PC-9 (cell line): ENCODE data around the gene PIGC. TPM values are rescaled to one million over a fixed set of nuclear protein-coding genes. Genes with fewer than 3 reads are reported as not detected.

Experiments
- BruUV-seq: library from RNA; stranded (reverse); fragments of 400-500 nt; replicated peaks from 2 replicates; lab custom pipeline; 2021; lab: Mats Ljungman, UMichigan
- CTCF ChIA-PET: fragments of 300-600 bp; sonication (Branson Sonifier 250); formaldehyde crosslinking; loops from one replicate; lab custom pipeline; 2022; ENCODE audit warnings: antibody characterized with exemption; lab: Charles Lee
- POLR2A ChIA-PET: fragments of 300-600 bp; sonication (Branson Sonifier 250); formaldehyde crosslinking; loops from one replicate; lab custom pipeline; 2022; ENCODE audit warnings: antibody characterized with exemption; ENCODE audit not compliant: unreplicated experiment; lab: Charles Lee
- DNase-seq, 2 experiments: peaks; one replicate each; pipeline versions ENCODE4 v3.0.0 to v3.0.0-alpha.2; 2015 to 2022; ENCODE audit warnings: mixed read lengths in 1 of 2
- H2AFZ ChIP-seq: fragments of 200-600 bp; sonication (generic); 2 replicates; pipeline ENCODE4 v1.8.1; 2017; ENCODE audit warnings: antibody characterized with exemption
- H3F3A ChIP-seq: fragments of 200-600 bp; sonication (generic); 2 replicates; pipeline ENCODE4 v1.8.1; 2017; ENCODE audit warnings: antibody characterized with exemption, mild to moderate bottlenecking, low read depth; ENCODE audit not compliant: insufficient read depth
- H3K27ac ChIP-seq: fragments of 200-600 bp; sonication (generic); 2 replicates; pipeline ENCODE4 v1.6.1; 2016; ENCODE audit warnings: mixed run types
- H3K27me3 ChIP-seq: fragments of 200-600 bp; sonication (generic); 2 replicates; pipeline ENCODE4 v1.6.1; 2016; ENCODE audit warnings: low read depth, mixed run types; ENCODE audit not compliant: insufficient read depth
- H3K36me3 ChIP-seq: fragments of 200-600 bp; sonication (generic); 2 replicates; pipeline ENCODE4 v1.6.1; 2016; ENCODE audit warnings: low read depth, mixed run types
- H3K4me1 ChIP-seq: fragments of 200-600 bp; sonication (generic); replicated peaks from 2 replicates; pipeline ENCODE4 v1.6.1; 2016; ENCODE audit warnings: mixed run types; ENCODE audit not compliant: insufficient read depth
- H3K4me2 ChIP-seq: fragments of 200-600 bp; sonication (generic); 2 replicates; pipeline ENCODE4 v1.6.1; 2017; ENCODE audit warnings: mixed run types
- H3K4me3 ChIP-seq: fragments of 200-600 bp; sonication (generic); 2 replicates; pipeline ENCODE4 v1.6.1; 2016; ENCODE audit warnings: mixed run types
- H3K79me2 ChIP-seq: fragments of 200-600 bp; sonication (generic); 2 replicates; pipeline ENCODE4 v1.6.1; 2017; ENCODE audit warnings: low read depth, mixed run types
- H3K9me2 ChIP-seq: fragments of 200-600 bp; sonication (generic); 2 replicates; pipeline ENCODE4 v1.8.1; 2017; ENCODE audit warnings: mild to moderate bottlenecking; ENCODE audit not compliant: insufficient read depth
- H3K9me3 ChIP-seq: fragments of 200-600 bp; sonication (generic); 2 replicates; pipeline ENCODE4 v1.8.1; 2016; ENCODE audit warnings: low read depth; ENCODE audit not compliant: insufficient read depth
- H4K20me1 ChIP-seq: fragments of 200-600 bp; sonication (generic); 2 replicates; pipeline ENCODE4 v1.8.1; 2017; ENCODE audit not compliant: insufficient read depth
- CTCF ChIP-seq: fragments of 200-600 bp; sonication (generic); conservative IDR thresholded peaks from 2 replicates; pipeline ENCODE4 v1.6.1; 2017; ENCODE audit warnings: mixed run types, antibody characterized with exemption, mild to moderate bottlenecking, moderate library complexity
- EZH2 ChIP-seq: fragments of 200-600 bp; sonication (generic); IDR thresholded peaks from 2 replicates; pipeline ENCODE4 v1.8.0; 2017; ENCODE audit warnings: antibody characterized with exemption, low read depth
- intact Hi-C: fragments of 100-400 bp; cut with micrococcal nuclease; formaldehyde crosslinking; loops from one replicate; pipeline ENCODE4 v1.10.0; 2022; ENCODE audit not compliant: unreplicated experiment
- total RNA-seq: library from RNA; stranded (reverse); gene quantifications from 2 replicates; pipeline ENCODE4 v1.2.3, GENCODE V29; 2021

The PIGC gene
- total RNA-seq, 1 experiment from 2014 or later, result 26.5 TPM

- CTCF ChIA-PET, result no interaction called here
- no peaks in the 10 kb centered on the region for H3K36me3 ChIP-seq
- peaks cover 20% of the 10 kb centered on the region for H3F3A ChIP-seq
- H3K27ac ChIP-seq, result no peak overlapping the region; the same call in 1 of the 2 replicates
- no peaks in the 10 kb centered on the region for H3K9me3 ChIP-seq
- BruUV-seq, result no TSS peak
- peaks cover 20% of the 10 kb centered on the region for H3K4me1 ChIP-seq
- DNase-seq, result peak in 1 of 2 experiments; percentile 75
- no peak overlapping the region for H3K4me3 ChIP-seq
- H4K20me1 ChIP-seq, result no peaks in the 10 kb centered on the region
- peak overlapping the region; percentile 29 for H3K4me2 ChIP-seq
- no peaks in the 10 kb centered on the region for H3K9me2 ChIP-seq
- H3K27me3 ChIP-seq, result no peaks in the 10 kb centered on the region
- POLR2A ChIA-PET, result interaction anchor here (0.7 kb wide), 1 partner anchor 695 kb away, joined by 5 read pairs; no protein-coding TSS in a partner anchor
- intact Hi-C loops, result no loop called here
- TF ChIP-seq EZH2, result no peak
- no peak for TF ChIP-seq CTCF
- no peak overlapping the region for H2AFZ ChIP-seq
- H3K79me2 ChIP-seq, result no peaks in the 10 kb centered on the region
Measured at GRCh38 chr1:172460887-172461315, 17.0 kb upstream of the PIGC start.

GRCh38 chr1:172460177-172460576 lies 16.3 kb upstream of the PIGC start:
- Histone ChIP-seq H4K20me1 (no peaks in the 10 kb centered on the region), H3K79me2 (no peaks in the 10 kb centered on the region), H3K4me1 (peaks cover 20% of the 10 kb centered on the region), H3K4me2 (no peak overlapping the region), H3K27me3 (no peaks in the 10 kb centered on the region), H3K27ac (no peak overlapping the region), H3F3A (peaks cover 20% of the 10 kb centered on the region), H3K4me3 (no peak overlapping the region), H3K36me3 (no peaks in the 10 kb centered on the region), H2AFZ (no peak overlapping the region), H3K9me2 (no peaks in the 10 kb centered on the region), H3K9me3 (no peaks in the 10 kb centered on the region)
- no TSS peak for BruUV-seq
- peak in 1 of 2 experiments; percentile 57 for DNase-seq
- no peak for TF ChIP-seq CTCF
- no peak for TF ChIP-seq EZH2
- ChIA-PET POLR2A (interaction anchor here (0.6 kb wide), 1 partner anchor 36 kb away, joined by 4 read pairs; no protein-coding TSS in a partner anchor), CTCF (no interaction called here)
- intact Hi-C loops, result no loop called here

GRCh38 chr1:172457479-172458130 lies 13.7 kb upstream of the PIGC start:
- no peak overlapping the region for H3K27ac ChIP-seq
- no peak overlapping the region for H3K4me2 ChIP-seq
- no TSS peak for BruUV-seq
- H3K36me3 ChIP-seq, result no peaks in the 10 kb centered on the region
- POLR2A ChIA-PET, result no interaction called here
- H3K4me1 ChIP-seq, result peaks cover 32% of the 10 kb centered on the region
- H3K4me3 ChIP-seq, result no peak overlapping the region
- H3K27me3 ChIP-seq, result no peaks in the 10 kb centered on the region
- H3K79me2 ChIP-seq, result no peaks in the 10 kb centered on the region
- H2AFZ ChIP-seq, result no peak overlapping the region
- no peaks in the 10 kb centered on the region for H3K9me2 ChIP-seq
- H4K20me1 ChIP-seq, result no peaks in the 10 kb centered on the region
- DNase-seq, result no peak
- peaks cover 20% of the 10 kb centered on the region for H3F3A ChIP-seq
- intact Hi-C loops, result no loop called here
- TF ChIP-seq EZH2 (no peak), CTCF (no peak)
- CTCF ChIA-PET, result no interaction called here
- H3K9me3 ChIP-seq, result no peaks in the 10 kb centered on the region
